Measurements from ENCODE around the gene RALGPS2.

GRCh38 chr1:178723546-178723945 is 1.5 kb upstream of the RALGPS2 start:
- TF ChIP-seq GATA2 (IDR thresholded peaks at IDR 0.05; ENCODE audit: low read depth, low read length), result no peak
- no peak for TF ChIP-seq GATA3 (IDR thresholded peaks at IDR 0.05; ENCODE audit: low read depth, low read length)

Data from SH-SY5Y (cell line).